ENCODE results near the gene GPR18. TPM values are rescaled to one million over a fixed set of nuclear protein-coding genes. Genes with fewer than 3 reads are reported as not detected.

The GPR18 gene, protein sequence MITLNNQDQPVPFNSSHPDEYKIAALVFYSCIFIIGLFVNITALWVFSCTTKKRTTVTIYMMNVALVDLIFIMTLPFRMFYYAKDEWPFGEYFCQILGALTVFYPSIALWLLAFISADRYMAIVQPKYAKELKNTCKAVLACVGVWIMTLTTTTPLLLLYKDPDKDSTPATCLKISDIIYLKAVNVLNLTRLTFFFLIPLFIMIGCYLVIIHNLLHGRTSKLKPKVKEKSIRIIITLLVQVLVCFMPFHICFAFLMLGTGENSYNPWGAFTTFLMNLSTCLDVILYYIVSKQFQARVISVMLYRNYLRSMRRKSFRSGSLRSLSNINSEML
- total RNA-seq (2012; rRNA removed) (not detected in 2 replicates), polyA plus RNA-seq (2012; rRNA removed) (not detected in 2 replicates), Bru-seq, nascent RNA (not detected), BruChase-seq, experiment 1, labeled RNA remaining after a 6-hour chase (not detected), BruChase-seq, experiment 2, labeled RNA remaining after a 2-hour chase (not detected)
- polyA plus RNA-seq (2012; cell fraction: cytosol; rRNA removed): not detected in 2 replicates
- polyA plus RNA-seq (2012; cell fraction: nucleus; rRNA removed; ENCODE audit: low replicate concordance): not detected in 2 replicates
- long read RNA-seq: 0 reads

- Histone ChIP-seq H3K79me1 (ENCODE audit: low read depth in 1 of 2, low read length in 2 of 2) (peaks cover 3 to 4% of the 10 kb centered on the region in 2 experiments; a peak in 2 of 4 replicates), H3K27me3 (ENCODE audit: control insufficient read depth, insufficient read depth, low read length) (no peaks in the 10 kb centered on the region), H3K36me3 (ENCODE audit: control insufficient read depth, insufficient read depth, low read length) (peaks cover 9% of the 10 kb centered on the region), H3K27ac (ENCODE audit: insufficient read depth, low read length) (no peak within 1 kb of the TSS), H3K4ac (ENCODE audit: low read depth, low read length) (no peak within 1 kb of the TSS), H3K14ac (replicated peaks; ENCODE audit: low read depth, low read length) (no peak within 1 kb of the TSS), H3K9ac (ENCODE audit: low read depth, low read length) (no peak within 1 kb of the TSS), H2AFZ (replicated peaks; ENCODE audit: low read length, poor library complexity) (no peak within 1 kb of the TSS), H3K4me3 (ENCODE audit: insufficient read depth, low read depth, low read length) (no peak within 1 kb of the TSS), H2BK5ac (ENCODE audit: low read depth, low read length, poor library complexity, severe bottlenecking) (no peak within 1 kb of the TSS), H3K18ac (ENCODE audit: low read depth, low read length) (peak within 1 kb of the TSS; percentile 31; the same call in 1 of the 2 replicates), H4K8ac (ENCODE audit: low read depth in 2 of 2, low read length in 2 of 2) (no peak within 1 kb of the TSS), H4K5ac (ENCODE audit: low read depth, low read length) (no peak within 1 kb of the TSS; the same call in 1 of the 2 replicates), H3K9me3 (ENCODE audit: control insufficient read depth, insufficient read depth, low read length) (no peaks in the 10 kb centered on the region), H2AK9ac (replicated peaks; ENCODE audit: low read depth, low read length, poor library complexity) (no peak within 1 kb of the TSS), H3K23ac (ENCODE audit: low read depth, low read length) (no peak within 1 kb of the TSS), H3K4me2 (ENCODE audit: low read depth, low read length) (peak within 1 kb of the TSS; percentile 51; the same call in 1 of the 2 replicates), H3K4me1 (ENCODE audit: control insufficient read depth, insufficient read depth, low read length) (peaks cover 4% of the 10 kb centered on the region; the same call in 1 of the 2 replicates), H3K56ac (ENCODE audit: extremely low read depth, insufficient read depth, low read length) (no peak within 1 kb of the TSS), H2BK20ac (ENCODE audit: low read depth, low read length) (no peak within 1 kb of the TSS), H3K9me1 (ENCODE audit: insufficient read depth, low read length) (peaks cover 3% of the 10 kb centered on the region; the same call in 1 of the 2 replicates), H2BK15ac (ENCODE audit: low read depth, low read length) (no peak within 1 kb of the TSS), H2AK5ac (ENCODE audit: low read depth, low read length) (no peak within 1 kb of the TSS), H4K91ac (ENCODE audit: insufficient read depth, low read depth, low read length) (no peak within 1 kb of the TSS), H2BK120ac (ENCODE audit: low read depth, low read length) (no peak within 1 kb of the TSS), H4K20me1 (ENCODE audit: insufficient read depth, low read length) (no peaks in the 10 kb centered on the region; the same call in 1 of the 2 replicates)
- no TSS peak for BruUV-seq (replicated peaks)
- 80% methylated on average over 1 of the region's 4 CpGs; no CpG with 5 or more reads in 1 of the 2 experiments for WGBS, 2 experiments (ENCODE audit: extremely low coverage in 2 of 2, insufficient read length in 1 of 2)
- DNase-seq (peak; percentile 24), ATAC-seq (ENCODE audit: low read depth) (peak; percentile 59)
- CTCF ChIA-PET: interaction anchor here (0.6 to 1.1 kb wide), 3 partner anchors 15 to 178 kb away, joined by 3 to 4 read pairs (median 3); no protein-coding TSS in a partner anchor
- in situ Hi-C loops (cut with MboI; ENCODE audit: low sequenced_read_pairs): no loop called here
- dilution Hi-C loops (cut with HindIII; ENCODE audit: low sequenced_read_pairs, unreplicated experiment): no loop called here
- POLR2A ChIA-PET (ENCODE audit: unreplicated experiment): no interaction called here
- intact Hi-C loops (cut with micrococcal nuclease): loop anchor here (1.0 to 5.0 kb wide), 2 partner anchors 40 to 56 kb away; partner anchors contain the start of gene UBAC2
- TF ChIP-seq, protein P1, sequence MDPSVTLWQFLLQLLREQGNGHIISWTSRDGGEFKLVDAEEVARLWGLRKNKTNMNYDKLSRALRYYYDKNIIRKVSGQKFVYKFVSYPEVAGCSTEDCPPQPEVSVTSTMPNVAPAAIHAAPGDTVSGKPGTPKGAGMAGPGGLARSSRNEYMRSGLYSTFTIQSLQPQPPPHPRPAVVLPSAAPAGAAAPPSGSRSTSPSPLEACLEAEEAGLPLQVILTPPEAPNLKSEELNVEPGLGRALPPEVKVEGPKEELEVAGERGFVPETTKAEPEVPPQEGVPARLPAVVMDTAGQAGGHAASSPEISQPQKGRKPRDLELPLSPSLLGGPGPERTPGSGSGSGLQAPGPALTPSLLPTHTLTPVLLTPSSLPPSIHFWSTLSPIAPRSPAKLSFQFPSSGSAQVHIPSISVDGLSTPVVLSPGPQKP (IDR thresholded peaks at IDR 0.05; ENCODE audit: borderline replicate concordance, low read depth, low read length): no peak
- TF ChIP-seq RFX5 (IDR thresholded peaks at IDR 0.05; ENCODE audit: low read depth, low read length): no peak
- no peak for TF ChIP-seq SMC3 (IDR thresholded peaks at IDR 0.05; ENCODE audit: low read depth, low read length)
- TF ChIP-seq, protein P2, sequence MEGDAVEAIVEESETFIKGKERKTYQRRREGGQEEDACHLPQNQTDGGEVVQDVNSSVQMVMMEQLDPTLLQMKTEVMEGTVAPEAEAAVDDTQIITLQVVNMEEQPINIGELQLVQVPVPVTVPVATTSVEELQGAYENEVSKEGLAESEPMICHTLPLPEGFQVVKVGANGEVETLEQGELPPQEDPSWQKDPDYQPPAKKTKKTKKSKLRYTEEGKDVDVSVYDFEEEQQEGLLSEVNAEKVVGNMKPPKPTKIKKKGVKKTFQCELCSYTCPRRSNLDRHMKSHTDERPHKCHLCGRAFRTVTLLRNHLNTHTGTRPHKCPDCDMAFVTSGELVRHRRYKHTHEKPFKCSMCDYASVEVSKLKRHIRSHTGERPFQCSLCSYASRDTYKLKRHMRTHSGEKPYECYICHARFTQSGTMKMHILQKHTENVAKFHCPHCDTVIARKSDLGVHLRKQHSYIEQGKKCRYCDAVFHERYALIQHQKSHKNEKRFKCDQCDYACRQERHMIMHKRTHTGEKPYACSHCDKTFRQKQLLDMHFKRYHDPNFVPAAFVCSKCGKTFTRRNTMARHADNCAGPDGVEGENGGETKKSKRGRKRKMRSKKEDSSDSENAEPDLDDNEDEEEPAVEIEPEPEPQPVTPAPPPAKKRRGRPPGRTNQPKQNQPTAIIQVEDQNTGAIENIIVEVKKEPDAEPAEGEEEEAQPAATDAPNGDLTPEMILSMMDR (conservative IDR thresholded peaks at IDR 0.05; ENCODE audit: low read depth, low read length): no peak
- TF ChIP-seq CEBPB (IDR thresholded peaks at IDR 0.05; ENCODE audit: low read depth, low read length): no peak
- no peak for TF ChIP-seq MXI1 (IDR thresholded peaks at IDR 0.05; ENCODE audit: borderline replicate concordance, low read depth, low read length)
- no peak for TF ChIP-seq CHD1 (IDR thresholded peaks at IDR 0.05; ENCODE audit: low read depth, low read length)
- TF ChIP-seq POLR2A (IDR thresholded peaks at IDR 0.05; ENCODE audit: low read depth, low read length): no peak
- no peak for TF ChIP-seq MAZ (IDR thresholded peaks at IDR 0.05; ENCODE audit: borderline replicate concordance, low read depth, low read length)
- TF ChIP-seq BHLHE40 (IDR thresholded peaks at IDR 0.05; ENCODE audit: low read depth, low read length): no peak
- TF ChIP-seq MAFK (IDR thresholded peaks at IDR 0.05; ENCODE audit: low read depth, low read length): no peak
- TF ChIP-seq, protein P3, sequence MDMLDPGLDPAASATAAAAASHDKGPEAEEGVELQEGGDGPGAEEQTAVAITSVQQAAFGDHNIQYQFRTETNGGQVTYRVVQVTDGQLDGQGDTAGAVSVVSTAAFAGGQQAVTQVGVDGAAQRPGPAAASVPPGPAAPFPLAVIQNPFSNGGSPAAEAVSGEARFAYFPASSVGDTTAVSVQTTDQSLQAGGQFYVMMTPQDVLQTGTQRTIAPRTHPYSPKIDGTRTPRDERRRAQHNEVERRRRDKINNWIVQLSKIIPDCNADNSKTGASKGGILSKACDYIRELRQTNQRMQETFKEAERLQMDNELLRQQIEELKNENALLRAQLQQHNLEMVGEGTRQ (IDR thresholded peaks at IDR 0.05; ENCODE audit: low read depth, low read length): no peak
Observed at GRCh38 chr13:99258210-99258860, at the start of gene GPR18. Gene GPR18, minus strand, starts transcription at chr13:99258379. Its CDS starts 2,507 bp downstream, at chr13:99255872.

Data from IMR-90 (cell line).